HepG2 (cell line): ENCODE measurements around the gene MBD4. TPM values are rescaled to one million over a fixed set of nuclear protein-coding genes. Genes with fewer than 3 reads are reported as not detected.

ENCODE experiments used
- ATAC-seq: fragments of 200-7000 bp; cut with Tn5 transposase; 3 replicates; pipeline ENCODE4 v1.9.1; 2020; ENCODE audit warnings: mild to moderate bottlenecking, moderate library complexity
- BruUV-seq: library from RNA; stranded (reverse); fragments of 400-500 nt; replicated peaks from 2 replicates; lab custom pipeline; 2021; lab: Mats Ljungman, UMichigan
- CTCF ChIA-PET: fragments of 300-600 bp; formaldehyde crosslinking; extraction: SDS; loops from one replicate; lab custom pipeline; 2021; ENCODE audit warnings: low total read pairs, inconsistent platforms, low intra/inter-chr PET ratio; lab: Yijun Ruan, JAX
- POLR2A ChIA-PET: fragments of 350-600 bp; sonication (Branson Sonifier 250); formaldehyde crosslinking; loops from one replicate; lab custom pipeline; 2020; ENCODE audit warnings: antibody characterized with exemption, inconsistent platforms; lab: Yijun Ruan, JAX
- DNase-seq: peaks from one replicate; pipeline ENCODE4 v3.0.0-alpha.2; 2015; ENCODE audit warnings: low spot score
- FAIRE-seq: peaks from 3 replicates; lab custom pipeline; 2011; peaks lifted over from hg19 to GRCh38; lab: Jason Lieb, UNC
- H2AFZ ChIP-seq: one replicate; pipeline ENCODE4 v1.6.1; 2011; ENCODE audit warnings: low read length, inconsistent platforms
- H3K27ac ChIP-seq: fragments of 300-600 bp; 3 replicates; pipeline ENCODE4 v1.8.0; 2011; ENCODE audit warnings: mixed run types, mild to moderate bottlenecking, mixed read lengths, low read length, inconsistent platforms; ENCODE audit not compliant: insufficient read depth; ENCODE audit errors: extremely low read length
- H3K27me3 ChIP-seq, 2 experiments: fragments of 200-600 bp in 1 of 2; 2 replicates in 1 of 2; 3 replicates in 1 of 2; pipeline versions ENCODE4 v1.6.0 to v1.8.0; 2011; ENCODE audit warnings: low read length in 2 of 2, mild to moderate bottlenecking in 2 of 2, moderate library complexity in 2 of 2, inconsistent platforms in 1 of 2; ENCODE audit not compliant: insufficient read depth in 2 of 2, control insufficient read depth in 1 of 2
- H3K36me3 ChIP-seq, 2 experiments: fragments of 200-600 bp in 1 of 2; replicated peaks in 1 of 2; 2 replicates in 1 of 2; 3 replicates in 1 of 2; pipeline versions ENCODE4 v1.5.1 to v1.8.0; 2011; ENCODE audit warnings: low read length in 2 of 2, inconsistent platforms in 1 of 2; ENCODE audit not compliant: insufficient read depth in 2 of 2, control insufficient read depth in 1 of 2
- H3K4me1 ChIP-seq: 2 replicates; pipeline ENCODE4 v1.5.1; 2012; ENCODE audit warnings: low read length, inconsistent platforms; ENCODE audit not compliant: insufficient read depth
- H3K4me2 ChIP-seq: 2 replicates; pipeline ENCODE4 v1.6.0; 2011; ENCODE audit warnings: low read depth, low read length, inconsistent platforms
- H3K4me3 ChIP-seq, 3 experiments: fragments of 200-600 bp in 1 of 3; sonication (generic), shearing (Covaris generic) in 1 of 3; replicated peaks in 1 of 3; 2 replicates each; pipeline ENCODE4 v1.5.1; 2011 to 2016; ENCODE audit warnings: low read length in 3 of 3, inconsistent platforms in 2 of 3, low read depth in 2 of 3, mild to moderate bottlenecking in 2 of 3, control low read depth in 1 of 3, mixed read lengths in 1 of 3; ENCODE audit not compliant: insufficient read depth in 1 of 3
- H3K79me2 ChIP-seq: one replicate; pipeline ENCODE4 v1.6.1; 2011; ENCODE audit warnings: low read length, inconsistent platforms; ENCODE audit not compliant: insufficient read depth
- H3K9ac ChIP-seq: 2 replicates; pipeline ENCODE4 v1.6.0; 2011; ENCODE audit warnings: mild to moderate bottlenecking, low read depth, low read length, inconsistent platforms; ENCODE audit not compliant: insufficient read depth
- H3K9me3 ChIP-seq: 2 replicates; pipeline ENCODE4 v1.5.1; 2012; ENCODE audit warnings: mild to moderate bottlenecking, low read length
- H4K20me1 ChIP-seq: 2 replicates; pipeline ENCODE4 v1.6.0; 2011; ENCODE audit warnings: inconsistent platforms, mild to moderate bottlenecking, low read length, moderate library complexity; ENCODE audit not compliant: insufficient read depth
- AGO2 ChIP-seq: fragments of 200-400 bp; formaldehyde crosslinking; optimal IDR thresholded peaks from 2 replicates; pipeline ENCODE3; 2017; ENCODE audit warnings: mild to moderate bottlenecking, low read depth, low read length, moderate library complexity
- DNMT3B ChIP-seq: conservative IDR thresholded peaks from 2 replicates; pipeline ENCODE4 v1.6.1; 2016; ENCODE audit warnings: missing biosample characterization, control low read depth
- ETV5 ChIP-seq: IDR thresholded peaks from 2 replicates; pipeline ENCODE4 v1.6.1; 2018; ENCODE audit warnings: missing biosample characterization, missing genetic modification reagents, inconsistent platforms, borderline replicate concordance
- KLF6 ChIP-seq: IDR thresholded peaks from 2 replicates; pipeline ENCODE4 v1.8.0; 2016; ENCODE audit warnings: missing biosample characterization, missing genetic modification reagents
- MEIS2 ChIP-seq: sonication (generic); formaldehyde crosslinking; IDR thresholded peaks from 2 replicates; pipeline ENCODE4 v1.9.0; 2021; ENCODE audit warnings: mild to moderate bottlenecking, missing genetic modification reagents
- PAX8 ChIP-seq: sonication (generic); formaldehyde crosslinking; IDR thresholded peaks from 2 replicates; pipeline ENCODE4 v1.8.0; 2022; ENCODE audit warnings: mild to moderate bottlenecking, missing genetic modification reagents, borderline replicate concordance
- SMARCC2 ChIP-seq: fragments of 450-650 bp; IDR thresholded peaks from 2 replicates; pipeline ENCODE4 v1.6.1; 2017; ENCODE audit warnings: antibody characterized with exemption, mild to moderate bottlenecking
- XBP1 ChIP-seq: sonication (generic); formaldehyde crosslinking; IDR thresholded peaks from 2 replicates; pipeline ENCODE4 v1.5.0; 2020; ENCODE audit warnings: missing genetic modification reagents
- ZNF124 ChIP-seq: sonication (generic); formaldehyde crosslinking; IDR thresholded peaks from 2 replicates; pipeline ENCODE4 v1.4.0; 2020; ENCODE audit warnings: missing genetic modification reagents
- ZNF264 ChIP-seq: sonication (generic); formaldehyde crosslinking; IDR thresholded peaks from 2 replicates; pipeline ENCODE4 v1.4.0; 2020; ENCODE audit warnings: missing genetic modification reagents
- WGBS: methylation state at CpG from one replicate; pipeline ENCODE4 v1.1.6; 2017; ENCODE audit warnings: low lambda C conversion rate; 5-methylcytosine and 5-hydroxymethylcytosine counted together
- in situ Hi-C: cut with HindIII; loops from 2 replicates; pipeline ENCODE4 v1.10.0; 2017; ENCODE audit warnings: low pct_unique_long_range_greater_than_20kb; ENCODE audit not compliant: extremely low pct_ligation_motif_present
- intact Hi-C: fragments of 100-400 bp; cut with micrococcal nuclease; formaldehyde crosslinking; loops from one replicate; pipeline ENCODE4 v1.10.0; 2022; ENCODE audit not compliant: unreplicated experiment
- polyA plus RNA-seq, 8 experiments: library from polyadenylated mRNA; depleted of rRNA in 3 of 8; stranded (reverse) in 7 of 8; unstranded in 1 of 8; fragments of >200 nt; fragmentation: Illumina TruSeq in 4 of 8; extraction: Trizol in 4 of 8; gene quantifications; 2 replicates each; pipeline versions ENCODE4 v1.2.1 to v1.2.3, GENCODE V29; 2011 to 2016; ENCODE audit warnings: low read depth in 4 of 8, missing spikeins in 1 of 8, mixed read lengths in 1 of 8; ENCODE audit not compliant: insufficient read depth in 1 of 8
- total RNA-seq, 5 experiments: library from RNA; depleted of rRNA; stranded (reverse); fragments of >200 nt; fragmentation: Illumina TruSeq; extraction: Trizol; gene quantifications; 2 replicates each; pipeline ENCODE4 v1.2.3, GENCODE V29; 2016; ENCODE audit warnings: low read depth in 1 of 5

MBD4 gene
- total and polyA plus RNA-seq, 2 of the 13 experiments (the other 11 are each of a cell fraction or from before 2014, with no cell fraction given): 14.9 to 25.3 TPM

GRCh38 chr3:129429602-129430001, 10.1 kb downstream of the MBD4 start:
- no peaks in the 10 kb centered on the region for H4K20me1 ChIP-seq
- WGBS: 95% methylated on average over 2 of the region's 4 CpGs
- peaks cover 5 to 29% of the 10 kb centered on the region in 2 experiments for H3K36me3 ChIP-seq
- H3K27ac ChIP-seq: no peak overlapping the region
- intact Hi-C loops (loop anchor here (5.0 kb wide), 1 partner anchor 147 kb away; no protein-coding TSS in a partner anchor), in situ Hi-C loops (no loop called here)
- no TSS peak for BruUV-seq
- no peak overlapping the region for H2AFZ ChIP-seq
- TF ChIP-seq XBP1: no peak
- TF ChIP-seq ZNF264 (CRISPR knock-in tag): no peak
- TF ChIP-seq PAX8 (CRISPR knock-in tag): no peak
- TF ChIP-seq SMARCC2: no peak
- no peak for TF ChIP-seq KLF6
- TF ChIP-seq ETV5 (CRISPR knock-in tag): no peak
- peak; percentile 75 for TF ChIP-seq AGO2
- no peaks in the 10 kb centered on the region for H3K9me3 ChIP-seq
- POLR2A ChIA-PET: interaction anchor here (0.9 to 2.9 kb wide), 4 partner anchors 10 to 41 kb away, joined by 3 to 26 read pairs (median 6); partner anchors contain the start of genes IFT122 and MBD4
- peaks cover 2% of the 10 kb centered on the region for H3K79me2 ChIP-seq
- no peak overlapping the region for H3K9ac ChIP-seq
- peaks cover 56% of the 10 kb centered on the region for H3K4me1 ChIP-seq
- no peak overlapping the region for H3K4me2 ChIP-seq
- peaks cover 0 to 4% of the 10 kb centered on the region in 2 experiments; a peak in 2 of 5 replicates for H3K27me3 ChIP-seq
- no peak for ATAC-seq
- CTCF ChIA-PET: no interaction called here
- DNase-seq: no peak
- FAIRE-seq: no peak
- no peak overlapping the region for H3K4me3 ChIP-seq

DNA sequence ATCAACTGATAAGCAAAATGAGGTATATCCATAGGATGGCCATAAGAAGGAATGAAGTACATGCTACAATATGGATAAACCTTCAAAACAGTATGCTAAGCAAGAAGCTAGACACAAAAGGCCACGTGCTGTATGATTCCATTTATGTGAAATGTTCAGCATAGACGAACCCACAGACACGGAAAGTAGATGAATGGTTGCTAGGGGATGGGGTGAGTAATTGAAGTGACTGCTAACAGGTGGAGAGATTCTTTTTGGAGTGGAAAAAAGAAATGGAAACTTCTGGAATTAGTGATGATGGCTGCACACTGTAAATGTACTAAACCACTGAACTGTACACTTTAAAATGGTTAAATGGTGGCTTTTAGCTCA, 10.7 kb downstream of the MBD4 start:
- POLR2A ChIA-PET: interaction anchor here (0.9 to 2.9 kb wide), 5 partner anchors 10 to 40 kb away, joined by 3 to 26 read pairs (median 6); partner anchors contain the start of genes IFT122 and MBD4
- peak overlapping the region in 2 of 3 experiments; percentile 56 to 75; a peak in 3 of 6 replicates for H3K4me3 ChIP-seq
- H3K27me3 ChIP-seq: peaks cover 0 to 4% of the 10 kb centered on the region in 2 experiments; a peak in 2 of 5 replicates
- peak overlapping the region; percentile 52 for H3K9ac ChIP-seq
- CTCF ChIA-PET: no interaction called here
- DNase-seq (no peak), FAIRE-seq (peak; percentile 36), ATAC-seq (no peak)
- no TSS peak for BruUV-seq
- H3K79me2 ChIP-seq: peaks cover 2% of the 10 kb centered on the region
- H3K9me3 ChIP-seq: no peaks in the 10 kb centered on the region
- 95% methylated on average over 3 of the region's 3 CpGs for WGBS
- H4K20me1 ChIP-seq: no peaks in the 10 kb centered on the region
- intact Hi-C loops (loop anchor here (5.0 kb wide), 1 partner anchor 147 kb away; no protein-coding TSS in a partner anchor), in situ Hi-C loops (no loop called here)
- no peak for TF ChIP-seq DNMT3B
- peak; percentile 9; the same call in 1 of the 2 replicates for TF ChIP-seq ZNF124 (CRISPR knock-in tag)
- no peak for TF ChIP-seq MEIS2 (CRISPR knock-in tag)
- H2AFZ ChIP-seq: no peak overlapping the region
- H3K4me1 ChIP-seq: peaks cover 56% of the 10 kb centered on the region
- H3K4me2 ChIP-seq: peak overlapping the region; percentile 95
- peak overlapping the region; percentile 41 for H3K27ac ChIP-seq
- H3K36me3 ChIP-seq: peaks cover 5 to 27% of the 10 kb centered on the region in 2 experiments
